Mesendoderm (in vitro differentiated cells): ENCODE results near the gene CCDC192.
"Not testable (repeated sequence)": the region's sequence is repeated elsewhere in the genome, so short reads cannot be mapped to it uniquely, and the experiment has no call there.

Source experiments
- DNase-seq: peaks from one replicate; pipeline ENCODE4 v3.0.0; 2013
- H2AK5ac ChIP-seq: 2 replicates; pipeline ENCODE4 v1.6.1; 2013; ENCODE audit warnings: low read length, inconsistent platforms
- H2BK120ac ChIP-seq: 2 replicates; pipeline ENCODE4 v1.6.1; 2013; ENCODE audit warnings: low read depth, mild to moderate bottlenecking, low read length, moderate library complexity, mixed read lengths
- H2BK15ac ChIP-seq: replicated peaks from 2 replicates; pipeline ENCODE4 v1.6.1; 2013; ENCODE audit warnings: low read depth, mild to moderate bottlenecking, moderate library complexity
- H2BK5ac ChIP-seq: 2 replicates; pipeline ENCODE4 v1.6.1; 2013; ENCODE audit warnings: low read length, inconsistent platforms
- H3K18ac ChIP-seq: 2 replicates; pipeline ENCODE4 v1.6.1; 2013; ENCODE audit warnings: mild to moderate bottlenecking, low read length, mixed read lengths
- H3K23ac ChIP-seq: one replicate; pipeline ENCODE4 v1.6.1; 2013; ENCODE audit warnings: low read length
- H3K27ac ChIP-seq: 2 replicates; pipeline ENCODE4 v1.5.1; 2013; ENCODE audit warnings: low read depth, mild to moderate bottlenecking, inconsistent platforms, low read length, moderate library complexity
- H3K27me3 ChIP-seq: 2 replicates; pipeline ENCODE4 v1.6.1; 2013; ENCODE audit warnings: low read length, control low read depth, mild to moderate bottlenecking, inconsistent platforms; ENCODE audit not compliant: insufficient read depth, poor library complexity
- H3K36me3 ChIP-seq: 2 replicates; pipeline ENCODE4 v1.6.1; 2013; ENCODE audit warnings: low read length, inconsistent platforms; ENCODE audit not compliant: control insufficient read depth, insufficient read depth
- H3K4ac ChIP-seq: one replicate; pipeline ENCODE4 v1.6.1; 2013; ENCODE audit warnings: low read depth, mild to moderate bottlenecking, low read length, moderate library complexity
- H3K4me1 ChIP-seq: 2 replicates; pipeline ENCODE4 v1.6.1; 2013; ENCODE audit warnings: low read depth, low read length, inconsistent platforms; ENCODE audit not compliant: control insufficient read depth
- H3K4me2 ChIP-seq: 2 replicates; pipeline ENCODE4 v1.6.1; 2013; ENCODE audit warnings: low read length
- H3K4me3 ChIP-seq: 2 replicates; pipeline ENCODE4 v1.5.1; 2013; ENCODE audit warnings: mild to moderate bottlenecking, low read length
- H3K56ac ChIP-seq: one replicate; pipeline ENCODE4 v1.6.1; 2013; ENCODE audit warnings: low read length
- H3K79me1 ChIP-seq: 2 replicates; pipeline ENCODE4 v1.6.1; 2013; ENCODE audit warnings: low read length, inconsistent platforms
- H3K79me2 ChIP-seq: 2 replicates; pipeline ENCODE4 v1.6.1; 2013; ENCODE audit warnings: mild to moderate bottlenecking, low read length; ENCODE audit not compliant: control insufficient read depth, insufficient read depth
- H3K9ac ChIP-seq: 2 replicates; pipeline ENCODE4 v1.6.1; 2013; ENCODE audit warnings: low read length, inconsistent platforms
- H4K5ac ChIP-seq: one replicate; pipeline ENCODE4 v1.6.1; 2013; ENCODE audit warnings: low read length
- H4K8ac ChIP-seq: one replicate; pipeline ENCODE4 v1.6.1; 2013; ENCODE audit warnings: low read depth, mild to moderate bottlenecking, control low read depth, low read length, moderate library complexity
- WGBS: extraction: QIAGEN DNeasy Blood & Tissue Kit; methylation state at CpG from one replicate; pipeline ENCODE4 v1.1.7; 2013; ENCODE audit warnings: low lambda C conversion rate, missing lambda C conversion rate; ENCODE audit not compliant: insufficient coverage; ENCODE audit errors: extremely low coverage; 5-methylcytosine and 5-hydroxymethylcytosine counted together

CCDC192 gene

DNA sequence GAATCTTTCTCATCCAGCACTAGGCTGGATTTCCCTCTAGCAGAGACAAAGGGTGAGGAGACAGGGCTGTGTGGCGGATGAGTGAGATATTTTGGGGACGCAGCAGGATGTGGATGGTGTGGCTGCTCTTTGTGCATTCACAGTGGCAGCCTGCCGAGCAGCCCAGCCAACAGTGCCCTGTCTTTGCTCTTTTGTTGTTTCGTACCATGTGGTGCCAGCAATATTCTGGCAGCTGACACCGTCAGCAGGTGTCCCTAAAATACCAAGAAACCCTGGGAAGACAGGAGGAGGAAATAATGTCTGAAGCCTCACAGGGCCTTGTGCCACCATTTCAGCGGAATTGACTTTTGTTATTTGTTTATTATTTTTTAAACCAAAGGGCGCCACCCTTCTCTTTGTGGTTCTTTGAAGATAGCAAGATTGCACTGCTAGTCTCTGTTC, 141.4 kb downstream of the CCDC192 start:
- H2BK15ac ChIP-seq, result no peak overlapping the region
- no peaks in the 10 kb centered on the region for H3K36me3 ChIP-seq
- no peaks in the 10 kb centered on the region for H3K4me1 ChIP-seq
- H3K27ac ChIP-seq, result no peak overlapping the region
- WGBS, result no CpG with 5 or more reads among the region's 7 CpGs
- no peak overlapping the region for H4K5ac ChIP-seq
- no peak overlapping the region for H3K56ac ChIP-seq
- H2AK5ac ChIP-seq, result no peak overlapping the region
- H3K9ac ChIP-seq, result no peak overlapping the region
- H3K4me3 ChIP-seq, result no peak overlapping the region
- no peaks in the 10 kb centered on the region for H3K27me3 ChIP-seq
- H3K79me1 ChIP-seq, result no peaks in the 10 kb centered on the region
- H3K23ac ChIP-seq, result no peak overlapping the region
- H2BK5ac ChIP-seq, result no peak overlapping the region
- H3K79me2 ChIP-seq, result no peaks in the 10 kb centered on the region
- H3K4me2 ChIP-seq, result no peak overlapping the region
- H3K18ac ChIP-seq, result no peak overlapping the region
- H3K4ac ChIP-seq, result no peak overlapping the region
- no peak for DNase-seq
- no peak overlapping the region for H4K8ac ChIP-seq
- no peak overlapping the region for H2BK120ac ChIP-seq

DNA sequence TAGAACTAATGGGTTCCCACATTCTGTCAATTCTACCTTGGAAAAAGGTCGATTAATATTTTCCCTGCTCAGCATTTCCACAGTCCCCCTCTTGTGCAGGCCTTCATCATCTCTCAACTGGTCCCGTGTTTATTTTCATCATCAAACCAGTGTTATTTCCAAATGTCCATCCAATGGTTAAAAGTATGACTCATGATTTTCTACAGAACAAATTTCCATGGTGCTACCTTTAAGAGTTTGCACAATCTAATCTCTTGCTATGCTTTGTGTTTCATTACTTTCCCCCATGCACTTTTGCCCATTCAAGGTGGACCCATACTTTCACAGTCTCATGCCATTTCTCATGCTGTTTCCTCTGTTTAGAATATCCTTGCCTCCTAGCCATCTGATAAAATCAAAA, 143.7 kb downstream of the CCDC192 start:
- WGBS, result no CpG with 5 or more reads among the region's 2 CpGs
- H3K79me1 ChIP-seq, result no peaks in the 10 kb centered on the region

DNA sequence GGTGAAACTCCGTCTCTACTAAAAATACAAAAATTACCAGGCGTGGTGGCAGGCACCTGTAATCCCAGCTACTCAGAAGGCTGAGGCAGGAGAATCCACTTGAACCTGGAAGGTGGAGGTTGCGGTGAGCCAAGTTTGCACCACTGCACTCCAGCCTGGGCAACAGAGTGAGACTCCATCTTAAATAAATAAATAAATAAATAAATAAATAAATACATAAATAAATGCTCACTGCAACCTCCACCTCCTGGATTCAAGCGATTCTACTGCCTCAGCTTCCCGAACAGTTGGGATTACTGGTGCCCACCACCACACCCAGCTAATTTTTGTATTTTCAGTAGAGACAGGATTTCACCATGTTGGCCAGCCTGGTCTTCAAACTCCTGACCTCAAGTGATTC, 144.4 kb downstream of the CCDC192 start:
- not testable (repeated sequence) for H3K4me2 ChIP-seq, H2BK120ac ChIP-seq, H3K36me3 ChIP-seq, H3K4me1 ChIP-seq, H3K27ac ChIP-seq, H4K5ac ChIP-seq, DNase-seq, H3K9ac ChIP-seq, H2AK5ac ChIP-seq, H3K27me3 ChIP-seq, H3K23ac ChIP-seq, H2BK5ac ChIP-seq, H4K8ac ChIP-seq, H3K4ac ChIP-seq, H3K79me2 ChIP-seq, H3K4me3 ChIP-seq, H2BK15ac ChIP-seq, H3K18ac ChIP-seq, H3K79me1 ChIP-seq, H3K56ac ChIP-seq
- WGBS, result no CpG with 5 or more reads among the region's 5 CpGs

More for the DNA sequence above, 143.7 kb downstream of the CCDC192 start:
- no peak overlapping the region for H3K27ac ChIP-seq
- H2BK5ac ChIP-seq, result no peak overlapping the region
- no peak overlapping the region for H2BK15ac ChIP-seq
- DNase-seq, result no peak
- H3K56ac ChIP-seq, result no peak overlapping the region
- H3K79me2 ChIP-seq, result no peaks in the 10 kb centered on the region
- H3K9ac ChIP-seq, result no peak overlapping the region
- H3K36me3 ChIP-seq, result no peaks in the 10 kb centered on the region
- H4K8ac ChIP-seq, result no peak overlapping the region
- no peak overlapping the region for H4K5ac ChIP-seq
- no peak overlapping the region for H3K23ac ChIP-seq
- no peak overlapping the region for H3K18ac ChIP-seq
- no peaks in the 10 kb centered on the region for H3K27me3 ChIP-seq
- H2BK120ac ChIP-seq, result no peak overlapping the region
- no peaks in the 10 kb centered on the region for H3K4me1 ChIP-seq
- no peak overlapping the region for H2AK5ac ChIP-seq
- no peak overlapping the region for H3K4me3 ChIP-seq
- no peak overlapping the region for H3K4me2 ChIP-seq
- H3K4ac ChIP-seq, result no peak overlapping the region

- Histone ChIP-seq H3K4me2 (no peak overlapping the region), H3K27ac (no peak overlapping the region), H3K23ac (no peak overlapping the region), H3K18ac (no peak overlapping the region), H3K79me1 (no peaks in the 10 kb centered on the region), H3K4me1 (no peaks in the 10 kb centered on the region), H3K27me3 (no peaks in the 10 kb centered on the region), H3K4me3 (no peak overlapping the region), H2BK15ac (no peak overlapping the region), H2BK120ac (no peak overlapping the region), H3K56ac (no peak overlapping the region), H4K8ac (no peak overlapping the region), H3K79me2 (no peaks in the 10 kb centered on the region), H2AK5ac (no peak overlapping the region), H3K9ac (no peak overlapping the region), H2BK5ac (no peak overlapping the region), H4K5ac (no peak overlapping the region), H3K36me3 (no peaks in the 10 kb centered on the region), H3K4ac (no peak overlapping the region)
- no peak for DNase-seq
- no CpG with 5 or more reads among the region's 1 CpG for WGBS
Observed at GRCh38 chr5:127848098-127848497, 144.9 kb downstream of the CCDC192 start.

- Histone ChIP-seq H3K4ac (no peak overlapping the region), H3K27me3 (no peaks in the 10 kb centered on the region), H3K4me1 (no peaks in the 10 kb centered on the region), H4K5ac (no peak overlapping the region), H2BK5ac (no peak overlapping the region), H3K23ac (no peak overlapping the region), H4K8ac (no peak overlapping the region), H3K27ac (no peak overlapping the region), H3K18ac (no peak overlapping the region), H2BK120ac (no peak overlapping the region), H3K36me3 (no peaks in the 10 kb centered on the region), H2AK5ac (no peak overlapping the region), H3K9ac (no peak overlapping the region), H3K56ac (no peak overlapping the region), H3K4me2 (no peak overlapping the region), H3K79me1 (no peaks in the 10 kb centered on the region), H3K4me3 (no peak overlapping the region), H2BK15ac (no peak overlapping the region), H3K79me2 (no peaks in the 10 kb centered on the region)
- no peak for DNase-seq
- no CpG with 5 or more reads among the region's 2 CpGs for WGBS
Observed at GRCh38 chr5:127849408-127849807, 146.2 kb downstream of the CCDC192 start.

- Histone ChIP-seq H3K4me2 (no peak overlapping the region), H3K27ac (no peak overlapping the region), H3K4me1 (no peaks in the 10 kb centered on the region), H3K79me1 (no peaks in the 10 kb centered on the region), H2BK5ac (no peak overlapping the region), H3K23ac (no peak overlapping the region), H3K79me2 (no peaks in the 10 kb centered on the region), H3K4ac (no peak overlapping the region), H3K27me3 (no peaks in the 10 kb centered on the region), H4K5ac (no peak overlapping the region), H2AK5ac (no peak overlapping the region), H3K18ac (no peak overlapping the region), H2BK120ac (no peak overlapping the region), H4K8ac (no peak overlapping the region), H3K4me3 (no peak overlapping the region), H3K56ac (no peak overlapping the region), H2BK15ac (no peak overlapping the region), H3K9ac (no peak overlapping the region), H3K36me3 (no peaks in the 10 kb centered on the region)
- WGBS, result no CpG with 5 or more reads among the region's 4 CpGs
- no peak for DNase-seq
Observed at GRCh38 chr5:127849891-127850290, 146.7 kb downstream of the CCDC192 start.
